ENCODE data around the gene AGPAT2.

- TF ChIP-seq CTCF (conservative IDR thresholded peaks at IDR 0.05) (no peak), EZH2 (IDR thresholded peaks at IDR 0.05; ENCODE audit: low read depth) (no peak)
Observed at GRCh38 chr9:136662326-136662655, 25.0 kb downstream of the AGPAT2 start.
